NCI-H82 treated with DMSO at 0.1 percent for 48 hours (cell line): ENCODE results near the gene PPM1L.
"Not testable (repeated sequence)": the region's sequence is repeated elsewhere in the genome, so short reads cannot be mapped to it uniquely, and the experiment has no call there.

Source experiments
- DNase-seq: peaks from one replicate; lab custom pipeline; 2025; ENCODE audit not compliant: unreplicated experiment; lab: John Stamatoyannopoulos, UW

Gene PPM1L

DNA sequence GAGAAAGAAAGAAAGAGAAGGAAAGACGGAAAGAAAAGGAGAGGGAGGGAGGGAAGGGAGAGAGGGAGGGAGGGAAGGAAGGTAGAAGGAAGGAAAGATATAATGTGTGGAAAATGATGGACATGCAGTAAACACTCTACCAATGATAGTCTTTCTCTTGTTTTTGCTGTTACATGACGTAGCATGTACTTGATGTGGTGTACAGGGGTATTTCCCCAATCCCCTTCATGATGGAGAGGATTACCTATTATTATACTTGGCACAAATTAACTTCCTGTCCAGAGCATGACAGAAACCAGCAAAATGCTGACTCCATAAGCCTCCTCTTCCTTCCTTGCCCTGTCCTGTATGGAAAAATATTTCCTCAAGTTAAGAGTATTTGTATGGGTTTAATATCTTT lies 224.7 kb downstream of the PPM1L start:
- no peak for DNase-seq

DNA sequence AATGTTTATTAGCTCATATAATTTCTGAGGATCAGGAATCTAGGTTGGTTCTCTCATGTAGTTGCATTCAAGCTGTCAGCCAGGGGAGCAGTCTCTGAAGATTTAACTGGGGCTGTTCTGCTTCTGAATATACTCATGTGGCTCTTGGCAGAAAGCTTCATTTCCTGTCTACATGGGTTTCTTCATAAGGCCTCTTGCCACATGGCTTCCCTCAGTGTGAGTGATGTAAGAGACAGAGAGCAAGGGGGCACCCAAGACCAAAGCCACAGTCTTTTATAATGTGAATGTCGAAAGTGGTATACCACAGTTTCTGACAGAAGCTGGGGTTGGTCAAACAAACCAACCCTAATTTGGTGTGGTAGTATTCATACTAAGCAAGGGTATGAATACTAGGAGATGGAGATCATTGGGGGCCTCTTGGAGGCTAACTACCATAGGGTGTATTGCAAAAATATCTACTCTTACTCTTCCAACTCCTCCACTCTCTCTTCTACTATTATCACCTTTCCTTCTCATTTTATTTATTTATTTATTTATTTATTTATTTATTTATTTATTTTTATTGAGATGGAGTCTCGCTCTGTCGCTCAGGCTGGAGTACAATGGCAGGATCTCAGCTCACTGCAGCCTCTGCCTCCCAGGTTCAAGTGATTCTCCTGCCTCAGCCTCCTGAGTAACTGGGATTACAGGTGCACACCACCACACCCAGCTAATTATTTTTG lies 225.3 kb downstream of the PPM1L start:
- no peak for DNase-seq

DNA sequence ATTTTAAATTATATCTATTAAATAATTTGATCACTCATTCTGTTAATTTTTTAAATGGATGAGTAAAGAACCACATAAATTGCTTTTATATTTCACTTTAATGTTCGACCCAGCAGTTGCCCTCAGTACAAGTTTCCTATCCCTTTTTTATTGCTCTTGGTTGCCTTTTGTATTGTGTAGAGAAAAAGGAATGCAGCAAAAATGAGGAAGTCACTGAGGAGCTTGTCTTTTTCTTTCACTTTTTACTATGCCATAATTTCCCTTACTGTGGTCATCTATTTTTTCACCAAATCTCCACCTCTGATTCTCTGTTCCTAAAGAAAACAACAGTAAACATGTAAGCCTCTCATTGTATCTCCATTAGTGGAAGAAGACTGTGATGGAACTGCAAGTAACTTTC lies 226.5 kb downstream of the PPM1L start:
- no peak for DNase-seq

DNA sequence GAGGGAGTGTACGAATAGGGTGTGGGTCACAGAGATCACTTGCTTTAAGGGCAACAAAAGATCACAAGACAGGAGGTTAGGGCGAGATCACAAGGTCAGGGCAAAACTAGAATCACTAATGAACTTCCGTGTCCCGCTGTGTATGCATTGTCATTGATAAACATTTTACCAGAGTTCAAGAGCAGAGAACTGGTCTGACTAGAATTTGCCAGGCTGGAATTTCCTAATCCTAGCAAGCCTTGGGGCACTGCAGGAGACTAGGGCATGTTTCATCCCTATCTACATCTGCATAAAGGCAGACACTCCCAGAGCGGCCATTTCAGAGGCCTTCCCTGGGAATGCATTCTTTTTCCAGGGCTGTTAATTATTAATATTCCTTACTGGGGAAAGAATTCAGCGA lies 227.9 kb downstream of the PPM1L start:
- DNase-seq = not testable (repeated sequence)

DNA sequence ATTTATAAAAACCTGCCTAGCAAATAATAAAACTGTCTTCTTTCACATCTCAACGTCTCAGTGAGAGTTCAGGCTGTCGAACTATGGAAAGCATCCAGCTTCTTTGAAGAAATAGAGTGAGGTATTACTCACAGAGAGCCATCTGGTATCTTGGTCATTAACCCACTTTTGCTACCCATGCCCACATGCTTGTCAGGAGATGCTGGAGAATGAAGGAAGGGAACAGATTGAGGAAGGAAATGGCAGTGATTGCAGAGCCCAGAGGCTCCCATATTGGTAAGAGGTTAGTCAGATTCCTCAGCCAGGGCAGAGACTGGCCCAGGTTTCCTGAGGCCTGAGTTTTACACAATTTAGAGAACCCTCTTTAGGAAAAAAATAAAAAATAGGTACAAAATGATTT lies 230.0 kb downstream of the PPM1L start:
- no peak for DNase-seq

DNA sequence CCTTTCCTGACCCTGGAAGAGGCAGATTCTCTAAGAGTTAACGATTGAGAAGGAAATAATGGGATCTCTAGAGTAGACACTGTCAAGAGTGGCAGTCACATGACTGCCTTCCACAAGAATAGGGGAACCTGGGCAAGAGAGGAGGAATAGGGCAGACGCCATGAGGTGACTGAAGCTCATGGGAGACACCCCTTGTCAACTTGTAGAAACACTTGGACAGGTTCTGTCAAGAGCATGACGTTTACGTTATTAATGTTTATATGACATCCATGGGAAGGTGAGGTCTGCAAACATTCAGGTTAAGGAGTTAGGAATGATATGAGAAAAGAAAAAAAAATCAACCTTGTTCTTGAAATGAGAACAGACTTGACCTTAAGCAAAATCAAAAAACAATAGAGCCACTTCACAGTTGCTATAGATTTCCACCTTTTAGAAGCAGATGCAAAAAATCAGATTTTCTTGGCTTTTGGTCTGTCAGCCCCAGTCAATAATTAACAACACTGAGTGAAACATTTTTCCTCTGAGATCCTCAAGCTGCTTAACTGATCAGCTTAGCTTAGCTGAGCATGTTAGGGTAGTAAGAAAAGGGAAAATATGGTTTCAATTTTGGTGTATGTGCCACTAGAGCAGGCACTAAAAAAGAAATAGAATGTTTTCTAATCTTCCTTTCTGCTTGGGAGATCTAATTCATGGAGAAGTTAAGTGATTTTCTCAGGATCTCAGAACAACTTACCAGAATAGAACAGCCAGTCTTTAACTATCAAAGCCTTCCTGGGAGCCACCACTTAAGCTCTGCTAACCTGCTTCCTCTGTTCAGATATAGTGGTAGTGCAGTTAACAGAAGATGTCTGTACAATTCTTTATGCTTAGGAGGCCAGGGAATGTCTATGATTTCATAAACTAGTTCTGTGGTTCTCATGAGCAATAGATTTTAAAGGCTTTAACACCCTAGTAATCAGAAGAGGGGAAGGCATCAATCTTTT lies 232.2 kb downstream of the PPM1L start:
- no peak for DNase-seq

DNA sequence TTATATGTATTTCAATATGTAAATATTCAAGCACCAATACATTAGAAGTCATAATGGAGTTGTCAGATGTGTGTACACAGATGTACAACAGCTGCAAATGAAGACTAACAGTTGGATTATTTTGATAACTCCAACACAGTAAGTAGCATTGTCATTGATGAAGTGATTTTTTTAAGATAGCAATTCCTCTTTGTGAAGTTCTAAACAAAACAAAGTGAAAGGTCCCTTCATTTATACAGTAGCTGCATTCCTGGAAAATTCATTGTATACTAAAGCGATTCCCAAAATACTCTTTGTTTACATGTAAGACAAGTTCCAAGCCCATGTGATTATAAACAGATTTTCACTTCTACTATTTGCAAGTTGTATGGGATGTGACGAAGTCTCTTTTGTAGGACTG lies 234.4 kb downstream of the PPM1L start:
- no peak for DNase-seq

DNA sequence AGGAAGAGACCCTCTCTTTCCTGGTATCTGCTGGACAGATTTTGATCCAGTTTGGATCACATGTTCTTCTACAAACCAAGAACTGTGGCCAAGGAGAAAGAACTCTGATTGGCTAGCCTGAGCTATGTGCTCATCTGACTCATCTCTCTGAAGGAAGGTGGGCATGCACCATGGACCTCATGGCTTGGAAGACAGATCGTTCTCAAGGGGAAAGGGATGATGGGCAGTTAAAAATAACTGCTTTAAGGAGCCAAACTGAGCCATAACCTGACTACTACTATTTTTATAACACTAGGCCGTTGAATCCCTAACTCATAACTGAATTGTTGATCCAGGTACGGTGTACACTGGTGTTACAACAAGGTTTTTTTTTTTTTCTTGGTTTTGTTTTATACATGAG lies 236.7 kb downstream of the PPM1L start:
- no peak for DNase-seq

DNA sequence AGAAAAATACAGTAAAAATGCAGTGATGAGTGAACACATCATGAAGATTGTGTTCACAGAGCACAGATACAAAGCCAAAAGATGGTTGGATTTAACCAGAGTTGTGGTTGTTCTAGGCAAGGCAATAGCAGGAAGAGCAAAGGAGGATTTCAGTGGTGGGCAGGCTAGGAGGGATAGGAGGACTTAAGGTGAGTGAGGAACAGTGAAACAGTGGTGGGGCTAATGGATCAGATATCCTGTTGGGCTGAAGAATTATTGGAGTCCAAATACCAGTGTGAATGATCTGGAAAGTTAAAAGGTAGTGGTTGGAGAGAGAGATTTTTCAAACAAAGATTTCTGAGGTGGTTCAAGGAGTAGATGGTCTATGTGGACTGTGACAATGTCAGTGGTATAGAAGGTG lies 240.8 kb downstream of the PPM1L start:
- DNase-seq = no peak

DNA sequence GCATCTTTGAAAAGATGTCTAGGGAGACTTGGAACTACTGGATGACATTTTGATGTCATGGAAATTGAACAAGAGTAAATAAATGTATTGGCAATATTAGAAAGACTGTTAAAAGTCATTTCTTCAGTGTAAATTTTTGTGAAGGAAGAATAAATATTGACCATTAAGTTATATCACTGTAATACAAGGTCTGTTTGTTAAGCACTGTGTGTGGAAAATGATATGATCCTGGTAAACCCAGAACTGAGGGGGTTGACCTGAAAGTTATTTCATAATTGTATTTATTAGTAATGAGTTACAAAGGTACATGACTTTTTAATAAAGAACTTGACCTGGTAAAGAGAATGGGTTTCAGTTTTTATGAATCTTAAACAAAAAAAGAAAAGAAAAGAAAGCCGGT lies 242.6 kb downstream of the PPM1L start:
- no peak for DNase-seq

DNA sequence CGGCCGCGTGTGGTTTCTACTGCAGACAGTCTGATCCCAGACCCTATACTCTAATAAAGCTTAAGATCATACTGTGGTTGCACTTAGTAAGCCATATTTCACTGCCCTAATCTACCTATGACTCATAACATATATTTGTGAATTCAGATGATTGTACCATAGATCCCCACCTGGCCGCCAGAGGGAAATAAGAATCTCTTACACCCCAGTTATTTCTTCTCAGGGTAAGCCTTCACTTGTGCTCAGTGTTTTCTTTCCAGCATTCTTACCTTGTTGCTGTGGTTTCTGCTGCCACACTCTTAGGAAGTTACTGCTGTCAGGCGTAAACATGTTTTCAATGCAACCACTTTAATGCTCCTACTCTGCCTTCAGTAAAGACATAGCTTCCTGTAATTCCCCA lies 243.2 kb downstream of the PPM1L start:
- DNase-seq = no peak

DNA sequence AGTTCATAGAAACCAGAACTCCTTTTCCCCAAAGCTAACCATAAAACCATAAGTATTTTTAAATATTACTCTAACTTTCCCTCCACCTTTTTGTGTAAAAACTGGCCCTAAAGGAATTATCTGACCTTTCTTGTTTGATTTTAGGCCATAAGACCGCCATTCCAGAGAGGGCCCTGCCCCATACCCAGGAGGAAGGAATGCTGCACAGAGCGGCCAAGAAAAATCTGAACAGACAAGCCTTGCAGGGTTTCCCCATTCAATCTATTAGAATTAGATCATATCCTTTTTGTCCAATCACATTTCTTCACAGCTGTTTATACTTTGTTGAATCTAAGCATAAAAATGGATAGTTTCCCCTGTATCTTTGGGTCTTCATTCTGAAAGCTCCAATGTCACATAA lies 252.1 kb downstream of the PPM1L start:
- DNase-seq = no peak

DNA sequence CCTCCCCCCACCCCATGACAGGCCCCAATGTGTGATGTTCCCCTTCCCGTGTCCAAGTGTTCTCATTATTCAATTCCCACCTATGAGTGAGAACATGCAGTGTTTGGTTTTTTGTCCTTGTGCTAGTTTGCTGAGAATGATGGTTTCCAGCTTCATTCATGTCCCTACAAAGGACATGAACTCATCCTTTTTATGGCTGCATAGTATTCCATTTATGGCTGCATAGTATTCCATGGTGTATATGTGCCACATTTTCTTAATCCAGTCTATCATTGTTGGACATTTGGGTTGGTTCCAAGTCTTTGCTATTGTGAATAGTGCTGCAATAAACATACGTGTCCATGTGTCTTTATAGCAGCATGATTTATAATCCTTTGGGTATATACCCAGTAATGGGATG lies 254.1 kb downstream of the PPM1L start:
- not testable (repeated sequence) for DNase-seq

DNA sequence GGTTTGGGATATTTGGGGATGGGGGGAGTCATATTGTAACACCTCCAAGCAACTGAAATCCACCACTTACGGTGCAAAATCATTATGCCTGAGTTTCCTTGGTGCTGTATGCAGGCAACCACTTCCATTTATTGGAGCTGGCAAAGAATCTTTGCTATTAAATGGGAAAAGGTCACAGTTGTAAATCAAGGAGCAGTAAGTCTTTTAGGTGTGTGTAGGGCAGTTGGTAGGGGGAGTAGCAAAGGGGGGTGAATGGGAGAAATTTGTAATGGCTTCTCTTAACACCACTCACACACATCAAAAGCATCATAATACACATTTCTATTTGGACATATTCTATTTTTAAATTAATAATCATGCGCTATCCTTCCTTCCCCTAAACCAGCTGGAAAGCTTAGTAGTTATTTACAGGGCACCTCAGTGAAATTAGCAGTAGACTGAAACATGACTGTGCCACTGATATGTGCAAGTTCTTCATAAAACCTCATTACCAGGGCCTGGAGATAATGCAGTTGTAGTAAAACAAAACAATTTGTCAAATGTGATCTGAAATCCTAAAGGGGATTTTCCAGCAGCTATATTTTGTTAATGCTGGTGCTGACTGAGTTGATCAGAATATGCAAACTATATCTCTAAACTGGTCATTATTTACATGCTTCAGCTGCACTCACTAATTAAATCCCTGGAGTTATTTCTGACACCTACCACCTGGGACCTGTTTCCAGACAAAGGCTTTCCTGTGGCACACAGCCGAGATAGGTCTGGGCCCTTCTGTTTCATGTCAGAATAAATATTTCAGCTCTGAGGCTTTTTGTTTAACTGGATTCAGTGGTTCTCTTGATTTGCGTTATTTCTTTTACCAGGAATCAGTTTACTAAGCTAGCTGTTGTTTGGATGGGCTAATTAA lies 259.1 kb downstream of the PPM1L start:
- DNase-seq = no peak

DNA sequence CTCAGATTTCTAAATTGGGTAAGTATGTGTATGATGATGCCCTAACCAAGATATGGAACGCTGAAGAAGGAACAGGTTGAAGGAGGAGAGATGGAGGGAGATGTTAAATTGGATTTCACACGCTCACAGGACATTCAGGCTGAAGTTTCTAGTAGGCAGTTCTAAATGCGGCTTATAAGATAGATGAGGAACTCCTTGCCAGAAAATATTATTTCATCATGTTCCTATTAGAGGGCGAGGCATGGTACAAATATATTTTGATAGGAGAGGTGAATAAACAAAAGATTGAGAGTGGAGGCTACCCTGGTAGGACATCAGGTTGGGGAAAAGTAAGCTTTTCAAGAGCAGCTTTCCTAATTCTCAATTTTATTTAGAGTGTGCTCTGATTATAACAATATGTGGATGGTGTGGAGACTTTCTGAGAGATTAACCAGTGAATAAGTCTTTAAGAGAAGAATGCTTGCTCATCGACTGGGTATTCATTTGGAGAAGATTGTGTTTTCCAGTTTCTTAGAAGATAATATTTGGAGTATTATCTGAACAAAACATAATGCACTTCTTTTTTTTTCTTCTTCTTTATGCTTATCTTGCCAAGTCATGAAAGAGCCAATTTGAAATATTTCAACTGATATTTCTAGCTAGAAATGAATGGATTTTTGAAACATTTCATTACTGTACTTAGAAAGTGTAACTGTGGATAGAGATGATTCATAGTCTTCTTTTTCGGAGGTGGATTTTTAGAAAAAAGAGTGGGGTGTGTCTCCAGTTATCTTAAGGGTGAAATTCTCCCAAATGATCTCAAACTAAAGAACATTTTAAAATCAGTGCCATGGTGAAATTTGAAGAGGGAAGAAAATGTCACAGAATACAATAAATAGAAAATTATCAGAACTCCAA lies 260.6 kb downstream of the PPM1L start:
- no peak for DNase-seq

DNA sequence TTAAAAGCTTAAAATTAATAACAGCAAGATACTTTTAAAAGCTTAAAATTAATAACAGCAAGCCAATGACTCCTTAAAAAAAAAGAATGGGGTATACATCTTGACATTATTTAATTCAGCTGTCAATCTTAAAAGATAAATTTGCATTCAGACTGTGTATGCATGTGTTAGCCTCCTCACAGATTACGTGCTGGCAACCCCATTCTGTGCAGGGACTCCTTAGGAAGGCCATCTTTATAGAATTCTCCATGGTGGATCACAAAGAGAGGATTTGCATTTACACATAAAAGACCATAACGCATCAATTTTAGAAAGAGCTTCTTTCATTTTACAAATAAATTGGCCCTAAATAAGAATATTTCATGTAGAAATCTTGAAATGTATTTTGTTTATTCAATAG lies 261.9 kb downstream of the PPM1L start:
- no peak for DNase-seq

DNA sequence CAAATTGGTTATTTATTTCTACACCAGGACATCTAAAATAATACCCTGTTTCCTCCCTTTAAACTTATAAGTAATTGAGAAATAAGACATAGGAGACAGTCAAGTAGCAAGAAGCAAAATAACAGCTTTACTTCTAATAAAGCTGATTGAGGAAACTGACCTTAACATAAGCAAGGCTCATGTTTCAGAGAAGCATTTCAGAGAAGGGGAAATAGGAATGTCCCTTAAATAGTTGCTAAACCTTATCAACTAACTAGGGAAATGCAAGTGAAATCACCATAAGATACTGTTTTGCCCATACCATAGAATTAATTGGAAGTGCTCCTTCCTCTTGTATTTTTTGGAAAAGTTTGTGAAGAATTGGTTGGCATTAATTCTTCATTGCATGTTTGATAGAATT lies 264.2 kb downstream of the PPM1L start:
- no peak for DNase-seq

DNA sequence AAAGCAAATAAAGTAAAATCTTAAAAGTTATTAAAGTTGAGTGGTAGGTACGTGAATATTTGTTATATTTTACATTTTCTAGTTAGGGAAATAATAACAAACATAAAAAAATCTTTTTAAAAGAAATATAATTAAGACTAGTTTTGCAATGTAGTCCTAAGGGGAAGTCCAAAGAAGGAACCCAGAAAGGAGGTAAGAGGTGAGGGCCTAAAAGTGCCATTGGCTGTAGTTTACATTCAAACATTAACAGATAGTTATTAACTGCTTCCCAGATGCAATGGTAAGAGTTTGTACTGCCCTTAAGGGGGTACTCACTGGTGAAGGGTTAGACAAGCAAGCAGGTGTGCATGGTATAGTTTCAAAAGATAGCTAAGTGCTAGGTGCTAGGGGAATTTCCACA lies 269.9 kb downstream of the PPM1L start:
- DNase-seq = no peak

DNA sequence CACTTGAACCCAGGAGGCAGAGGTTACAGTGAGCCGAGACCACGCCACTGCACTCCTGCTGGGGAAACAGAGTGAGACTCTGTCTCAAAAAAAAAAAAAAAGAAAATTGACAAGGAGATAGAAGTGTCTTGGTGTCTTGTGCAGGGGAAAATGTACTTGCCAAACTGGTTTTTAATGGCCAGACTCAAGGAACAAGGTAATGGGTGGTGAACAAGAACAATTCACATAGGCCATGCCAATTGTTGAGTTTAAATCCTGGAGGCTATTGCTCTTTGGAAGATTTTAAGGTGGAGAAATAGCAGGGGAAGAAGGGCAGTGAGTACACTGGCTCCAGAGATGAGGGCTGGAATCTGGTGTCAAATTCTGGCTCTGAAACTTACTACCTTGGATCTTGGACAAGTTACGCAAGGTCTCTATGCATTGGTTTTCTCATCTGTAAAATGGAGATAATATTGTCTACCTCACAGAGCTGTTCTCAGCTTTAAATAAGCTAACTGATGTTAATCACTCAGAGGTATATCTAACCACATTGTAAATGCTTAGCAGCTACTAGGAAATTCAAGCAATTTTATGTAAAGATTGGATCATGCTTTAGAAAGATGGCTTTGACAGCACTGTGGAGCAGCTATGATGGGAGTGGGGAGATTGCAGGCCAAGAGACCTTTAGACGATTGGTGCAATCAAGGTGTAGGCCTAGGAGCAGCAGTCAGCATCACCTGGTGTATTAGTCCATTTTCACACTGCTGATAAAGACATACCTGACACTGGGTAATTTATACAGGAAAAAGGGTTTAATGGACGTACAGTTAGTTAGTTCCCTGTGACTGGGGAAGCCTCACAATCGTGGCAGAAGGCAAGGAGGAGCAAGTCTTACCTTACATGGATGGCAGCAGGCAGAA lies 270.8 kb downstream of the PPM1L start:
- no peak for DNase-seq
